HG03280 (cell line): ENCODE measurements around the gene PI4KB.

Source experiments
- ATAC-seq: cut with Tn5 transposase; IDR thresholded peaks from one replicate; pipeline ENCODE4 v1.9.1; 2021; ENCODE audit warnings: mild to moderate bottlenecking, moderate library complexity; ENCODE audit not compliant: unreplicated experiment

The PI4KB gene

GRCh38 chr1:151346769-151347522 lies 19.7 kb upstream of the PI4KB start, which contains the start of gene RFX5:
Gene RFX5, minus strand, starts transcription at chr1:151347252. Its CDS starts 932 bp downstream, at chr1:151346320.
- ATAC-seq = peak; percentile 96

- ATAC-seq = no peak
Observed at GRCh38 chr1:151346082-151346768, 19.0 kb upstream of the PI4KB start.

GRCh38 chr1:151344291-151344690 lies 17.1 kb upstream of the PI4KB start:
- no peak for ATAC-seq

GRCh38 chr1:151343587-151343986 lies 16.4 kb upstream of the PI4KB start:
- no peak for ATAC-seq

GRCh38 chr1:151342569-151342968 lies 15.4 kb upstream of the PI4KB start:
- ATAC-seq = no peak

GRCh38 chr1:151342021-151342420 lies 14.8 kb upstream of the PI4KB start:
- ATAC-seq = no peak

GRCh38 chr1:151340870-151341754 lies 13.9 kb upstream of the PI4KB start:
- peak; percentile 57 for ATAC-seq

- no peak for ATAC-seq
Observed at GRCh38 chr1:151336556-151336955, 9.3 kb upstream of the PI4KB start.

GRCh38 chr1:151334822-151335221 lies 7.6 kb upstream of the PI4KB start:
- ATAC-seq = no peak

- peak; percentile 4 for ATAC-seq
Observed at GRCh38 chr1:151327903-151328674, 873 bp upstream of the PI4KB start.

GRCh38 chr1:151326619-151327222 lies 495 bp downstream of the PI4KB start:
- peak; percentile 41 for ATAC-seq

GRCh38 chr1:151325646-151326429 lies 1.4 kb downstream of the PI4KB start:
- no peak for ATAC-seq

GRCh38 chr1:151325231-151325630 lies 2.0 kb downstream of the PI4KB start:
- no peak for ATAC-seq

- ATAC-seq = no peak
Observed at GRCh38 chr1:151324390-151324930, 2.8 kb downstream of the PI4KB start.

GRCh38 chr1:151318975-151319374 lies 8.2 kb downstream of the PI4KB start:
- ATAC-seq = no peak

GRCh38 chr1:151315565-151316235 lies 11.5 kb downstream of the PI4KB start:
- no peak for ATAC-seq

GRCh38 chr1:151314137-151314875 lies 12.9 kb downstream of the PI4KB start:
- ATAC-seq = no peak

GRCh38 chr1:151313501-151313900 lies 13.7 kb downstream of the PI4KB start:
- ATAC-seq = no peak
